Right lobe of liver (tissue), 6 donors: Measurements from ENCODE around the gene SERPIND1. TPM values are rescaled to one million over a fixed set of nuclear protein-coding genes. Genes with fewer than 3 reads are reported as not detected.
"Not testable (repeated sequence)": the region's sequence is repeated elsewhere in the genome, so short reads cannot be mapped to it uniquely, and the experiment has no call there.

ENCODE experiments used
- ATAC-seq, 4 donors: fragments of 200-7000 bp; cut with Tn5 transposase; one replicate each; pipeline ENCODE4 v1.9.1; 2020; ENCODE audit warnings: mild to moderate bottlenecking in 4 of 4, moderate library complexity in 4 of 4
- DNase-seq, 3 donors: peaks; one replicate each; pipeline ENCODE4 v3.0.0-alpha.2; 2020
- H3K27ac ChIP-seq, 3 donors: fragments of 200-600 bp; one replicate each; pipeline ENCODE4 v1.8.0; 2022
- H3K27me3 ChIP-seq, 2 donors: fragments of 200-600 bp; one replicate each; pipeline ENCODE4 v1.8.0; 2022
- H3K36me3 ChIP-seq, 4 donors: fragments of 200-600 bp; sonication (generic) in 1 of 4; one replicate each; pipeline versions ENCODE4 v1.5.1 to v1.8.0; 2017 to 2022; ENCODE audit warnings: control low read depth in 1 of 4
- H3K4me1 ChIP-seq, 4 donors: fragments of 200-600 bp; sonication (generic) in 1 of 4; one replicate each; pipeline versions ENCODE4 v1.5.1 to v1.8.0; 2017 to 2022; ENCODE audit warnings: control low read depth in 1 of 4
- H3K4me3 ChIP-seq, 3 donors: fragments of 200-600 bp; one replicate each; pipeline ENCODE4 v1.8.0; 2022
- H3K9me3 ChIP-seq, 4 donors: fragments of 200-600 bp; sonication (generic) in 1 of 4; one replicate each; pipeline versions ENCODE4 v1.5.1 to v1.8.0; 2017 to 2022; ENCODE audit warnings: control low read depth in 1 of 4
- CTCF ChIP-seq, 4 donors: fragments of 200-600 bp in 3 of 4; fragments of 450-650 bp in 1 of 4; IDR thresholded peaks; one replicate each; pipeline versions ENCODE4 v1.5.1 to v1.8.0; 2016 to 2022; ENCODE audit warnings: antibody characterized with exemption in 4 of 4, mild to moderate bottlenecking in 2 of 4
- POLR2A ChIP-seq: fragments of 450-650 bp; IDR thresholded peaks from one replicate; pipeline ENCODE4 v1.6.1; 2017; ENCODE audit warnings: antibody characterized with exemption, mild to moderate bottlenecking
- WGBS: methylation state at CpG from one replicate; pipeline ENCODE4 v1.1.6; 2018; ENCODE audit warnings: low coverage, low lambda C conversion rate; ENCODE audit not compliant: insufficient coverage; ENCODE audit errors: missing lambda C conversion rate; 5-methylcytosine and 5-hydroxymethylcytosine counted together
- intact Hi-C, 2 donors: fragments of 100-400 bp; cut with DNase I; formaldehyde crosslinking; loops; one replicate each; pipeline versions ENCODE4 v1.11.2 to v1.14.1; 2022
- total RNA-seq, 6 experiments: library from RNA; depleted of rRNA in 2 of 6; stranded (reverse); fragments of >200 nt in 2 of 6; fragmentation: NEBNext Ultra II Directional in 3 of 6; extraction: Animal tissue kit (Norgen Biotek cat#: 25700) in 3 of 6; gene quantifications; one replicate each; pipeline versions ENCODE4 v1.1.0 to v1.2.4, GENCODE V29; 2016 to 2023
- donor health status: DM: no; HTN: yes; CAD: no.
- donor health status: DM: no; HTN: no; CAD: no.
- donor health status: DM: no; HTN: no; CAD: no.
- donor health status: DM: no; HTN: yes; CAD: no.
- donor health status: DM: no; HTN: yes; CAD: no.

SERPIND1 gene
- total RNA-seq, 6 experiments from 2014 or later, result 49.7 to 615 (median 331) TPM

DNA sequence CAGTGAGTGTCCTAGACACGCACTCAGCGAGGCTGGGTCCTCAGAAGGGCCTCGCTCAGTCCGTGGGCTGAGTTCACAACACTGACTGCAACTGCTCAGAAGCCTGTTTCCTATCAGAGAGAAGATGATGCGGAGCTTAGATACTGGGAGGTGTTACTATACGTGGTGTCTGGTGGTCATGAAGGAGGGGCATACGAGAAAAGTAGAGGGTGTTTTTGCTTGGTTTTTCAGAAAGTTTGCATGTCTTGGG lies 9.5 kb upstream of the SERPIND1 start:
- H3K27me3 ChIP-seq, result no peaks in the 10 kb centered on the region
- 97% methylated on average over 5 of the region's 7 CpGs for WGBS
- H3K36me3 ChIP-seq, result peaks cover 0 to 33% (median 13%) of the 10 kb centered on the region in 4 donors

DNA sequence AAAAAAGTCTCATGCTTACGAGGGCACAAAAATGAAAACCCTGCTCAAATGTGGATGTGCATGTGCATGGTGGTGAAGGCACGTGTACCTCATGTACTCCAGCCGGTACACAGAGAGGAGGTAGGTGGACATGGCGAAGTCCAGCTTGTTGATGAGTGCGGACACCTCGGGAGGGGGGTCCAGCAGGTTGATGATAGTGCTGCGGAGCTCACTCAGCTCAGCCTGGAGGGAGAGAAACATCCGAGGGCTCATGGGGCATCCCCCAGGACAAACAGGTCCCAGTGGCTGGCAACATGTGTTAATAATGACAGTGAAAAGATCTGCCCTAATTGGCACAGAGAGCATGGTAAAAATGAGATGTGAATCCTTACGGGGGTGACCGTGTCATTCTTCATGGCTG lies 9.2 kb upstream of the SERPIND1 start:
- no peaks in the 10 kb centered on the region for H3K4me1 ChIP-seq
- H3K9me3 ChIP-seq, result no peaks in the 10 kb centered on the region
- no peak for TF ChIP-seq CTCF (IDR thresholded peaks at IDR 0.05)
- no peak for TF ChIP-seq POLR2A
- no peak overlapping the region for H3K27ac ChIP-seq
- intact Hi-C loops, result no loop called here
- DNase-seq, result peak in 1 of 3 donors; percentile 33
- peaks cover 0 to 33% (median 13%) of the 10 kb centered on the region in 4 donors for H3K36me3 ChIP-seq
- 78% methylated on average over 3 of the region's 10 CpGs for WGBS
- no peak for ATAC-seq
- H3K4me3 ChIP-seq, result no peak overlapping the region
- no peaks in the 10 kb centered on the region for H3K27me3 ChIP-seq

More for the DNA sequence above, 9.5 kb upstream of the SERPIND1 start:
- intact Hi-C loops, result no loop called here
- ATAC-seq, result no peak
- H3K27ac ChIP-seq, result peak overlapping the region in 1 of 3 donors; percentile 67
- no peak overlapping the region for H3K4me3 ChIP-seq
- H3K4me1 ChIP-seq, result no peaks in the 10 kb centered on the region
- TF ChIP-seq CTCF (IDR thresholded peaks at IDR 0.05) (no peak), POLR2A (no peak)
- no peak for DNase-seq
- no peaks in the 10 kb centered on the region for H3K9me3 ChIP-seq

DNA sequence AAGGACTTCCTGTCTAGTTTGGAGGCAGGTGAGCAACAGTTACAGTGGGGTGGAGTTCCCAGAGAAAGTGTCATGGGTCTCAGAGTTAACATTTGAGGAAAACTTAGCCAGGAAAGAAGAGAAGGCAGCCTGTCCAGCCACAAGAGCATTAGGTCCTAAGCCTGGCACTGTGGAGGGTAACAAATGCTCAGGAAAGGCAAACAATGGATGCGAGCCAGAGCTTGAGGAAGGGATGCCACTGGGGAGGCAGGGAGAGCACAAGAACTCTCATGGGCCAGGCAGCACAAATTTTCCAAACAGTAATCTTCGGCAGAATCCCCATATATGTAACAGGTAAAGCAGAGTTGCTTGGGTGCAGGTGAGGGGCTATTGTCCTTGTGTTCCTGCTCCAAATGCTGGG lies 8.0 kb upstream of the SERPIND1 start:
- no peak overlapping the region for H3K4me3 ChIP-seq
- ATAC-seq (peak in 2 of 4 donors; percentile 22 to 35), DNase-seq (peak in 1 of 3 donors; percentile 53)
- H3K36me3 ChIP-seq, result peaks cover 0 to 32% (median 11%) of the 10 kb centered on the region in 4 donors
- no peak overlapping the region for H3K27ac ChIP-seq
- no peaks in the 10 kb centered on the region for H3K9me3 ChIP-seq
- TF ChIP-seq CTCF (IDR thresholded peaks at IDR 0.05) (no peak), POLR2A (no peak)
- no CpG with 5 or more reads among the region's 2 CpGs for WGBS
- H3K4me1 ChIP-seq, result no peaks in the 10 kb centered on the region
- H3K27me3 ChIP-seq, result no peaks in the 10 kb centered on the region
- intact Hi-C loops, result no loop called here

DNA sequence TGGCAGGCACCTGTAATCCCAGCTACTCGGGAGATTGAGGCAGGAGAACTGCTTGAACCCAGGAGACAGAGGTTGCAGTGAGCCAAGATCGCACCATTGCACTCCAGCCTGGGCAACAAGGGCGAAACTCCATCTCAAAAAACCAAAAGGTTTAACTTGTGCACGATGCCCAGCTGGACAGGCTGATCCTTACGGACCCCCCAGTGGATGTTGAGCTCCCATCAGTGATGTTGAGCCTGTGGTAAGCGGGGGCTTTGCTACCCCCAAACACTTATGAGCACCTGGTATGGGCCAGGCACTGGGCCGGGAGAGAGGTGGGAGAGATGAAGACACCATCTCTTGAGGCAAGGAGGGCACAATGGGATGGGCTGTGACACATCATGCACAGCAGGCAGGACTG lies 7.4 kb upstream of the SERPIND1 start:
- intact Hi-C loops, result no loop called here
- H3K36me3 ChIP-seq, result peaks cover 0 to 27% (median 11%) of the 10 kb centered on the region in 4 donors
- H3K4me1 ChIP-seq, result peaks cover 0 to under 1% (median 0%) of the 10 kb centered on the region in 4 donors
- H3K9me3 ChIP-seq, result no peaks in the 10 kb centered on the region
- H3K27me3 ChIP-seq, result no peaks in the 10 kb centered on the region
- H3K4me3 ChIP-seq, result no peak overlapping the region
- DNase-seq (peak in 1 of 3 donors; percentile 16), ATAC-seq (no peak)
- no peak overlapping the region for H3K27ac ChIP-seq
- TF ChIP-seq CTCF (IDR thresholded peaks at IDR 0.05), result no peak
- WGBS, result 97% methylated on average over 5 of the region's 7 CpGs

GRCh38 chr22:20769496-20769826 lies 4.5 kb upstream of the SERPIND1 start:
- DNase-seq, H3K4me3 ChIP-seq, intact Hi-C loops, ATAC-seq, H3K27ac ChIP-seq, H3K9me3 ChIP-seq, H3K27me3 ChIP-seq, H3K36me3 ChIP-seq: not testable (repeated sequence)
- peaks cover 0 to 22% (median 8%) of the 10 kb centered on the region in 4 donors for H3K4me1 ChIP-seq
- WGBS, result 96% methylated on average over 9 of the region's 9 CpGs
